WTC11 (cell line): ENCODE measurements around the gene NDST3. TPM values are rescaled to one million over a fixed set of nuclear protein-coding genes. Genes with fewer than 3 reads are reported as not detected.
"Not testable (repeated sequence)": the region's sequence is repeated elsewhere in the genome, so short reads cannot be mapped to it uniquely, and the experiment has no call there.

Source experiments
- ATAC-seq: fragments of 200-7000 bp; cut with Tn5 transposase; 2 replicates; pipeline ENCODE4 v1.10.0; 2021; ENCODE audit warnings: mild to moderate bottlenecking, moderate library complexity
- CTCF ChIA-PET: fragments of 300-600 bp; sonication (Branson Sonifier 250); formaldehyde crosslinking; loops from one replicate; lab custom pipeline; 2021; ENCODE audit warnings: antibody characterized with exemption; lab: Charles Lee
- POLR2A ChIA-PET: fragments of 350-600 bp; sonication (Branson Sonifier 250); formaldehyde crosslinking; loops from one replicate; lab custom pipeline; 2021; ENCODE audit warnings: antibody characterized with exemption; lab: Charles Lee
- DNase-seq: peaks from one replicate; pipeline ENCODE4 v3.0.0; 2021; ENCODE audit warnings: low spot score
- H3K27ac Mint-ChIP-seq: 2 replicates; pipeline ENCODE4 v1.8.0; 2021; ENCODE audit warnings: mixed read lengths
- H3K27me3 Mint-ChIP-seq: 2 replicates; pipeline ENCODE4 v1.8.0; 2021; ENCODE audit warnings: low read depth, mild to moderate bottlenecking, moderate library complexity, mixed read lengths
- H3K36me3 Mint-ChIP-seq: 2 replicates; pipeline ENCODE4 v1.8.0; 2021; ENCODE audit warnings: mixed read lengths
- H3K4me1 Mint-ChIP-seq: 2 replicates; pipeline ENCODE4 v1.8.0; 2022; ENCODE audit warnings: mixed read lengths
- H3K4me3 Mint-ChIP-seq: 2 replicates; pipeline ENCODE4 v1.8.0; 2021; ENCODE audit warnings: mild to moderate bottlenecking, moderate library complexity, mixed read lengths
- H3K9me3 Mint-ChIP-seq: 2 replicates; pipeline ENCODE4 v1.8.0; 2021; ENCODE audit warnings: mixed read lengths
- E2F5 ChIP-seq: sonication (generic); formaldehyde crosslinking; IDR thresholded peaks from 2 replicates; pipeline ENCODE4 v1.8.1; 2022; ENCODE audit warnings: mild to moderate bottlenecking, moderate library complexity, missing genetic modification reagents
- FOXP1 ChIP-seq: sonication (generic); formaldehyde crosslinking; IDR thresholded peaks from 2 replicates; pipeline ENCODE4 v1.8.0; 2022; ENCODE audit warnings: missing genetic modification reagents, mild to moderate bottlenecking, moderate library complexity, borderline replicate concordance
- HMGA2 ChIP-seq: fragments of 250-450 bp; sonication (Bioruptor Pico); IDR thresholded peaks from 2 replicates; pipeline ENCODE4 v1.4.0; 2021; ENCODE audit warnings: mild to moderate bottlenecking, moderate library complexity
- JUN ChIP-seq: sonication (generic); formaldehyde crosslinking; IDR thresholded peaks from 2 replicates; pipeline ENCODE4 v1.8.0; 2023; ENCODE audit warnings: mild to moderate bottlenecking, missing genetic modification reagents
- KAT7 ChIP-seq: sonication (generic); formaldehyde crosslinking; IDR thresholded peaks from 2 replicates; pipeline ENCODE4 v1.8.1; 2023; ENCODE audit warnings: missing genetic modification reagents, mild to moderate bottlenecking, borderline replicate concordance
- NFYB ChIP-seq: sonication (generic); formaldehyde crosslinking; conservative IDR thresholded peaks from 2 replicates; pipeline ENCODE4 v1.8.0; 2022; ENCODE audit warnings: low read depth, missing genetic modification reagents
- NR2C2 ChIP-seq: sonication (generic); formaldehyde crosslinking; IDR thresholded peaks from 2 replicates; pipeline ENCODE4 v1.8.0; 2022; ENCODE audit warnings: mild to moderate bottlenecking, missing genetic modification reagents
- SOX15 ChIP-seq: fragments of 250-450 bp; sonication (Bioruptor Pico); IDR thresholded peaks from 2 replicates; pipeline ENCODE4 v1.9.0; 2021; ENCODE audit warnings: mild to moderate bottlenecking
- ZNF121 ChIP-seq: sonication (generic); formaldehyde crosslinking; IDR thresholded peaks from 2 replicates; pipeline ENCODE4 v1.8.0; 2023; ENCODE audit warnings: missing genetic modification reagents
- ZNF232 ChIP-seq: sonication (generic); formaldehyde crosslinking; IDR thresholded peaks from 2 replicates; pipeline ENCODE4 v1.8.0; 2022; ENCODE audit warnings: mild to moderate bottlenecking, missing genetic modification reagents
- ZNF423 ChIP-seq: fragments of 250-450 bp; sonication (Bioruptor Pico); IDR thresholded peaks from 2 replicates; pipeline ENCODE4 v2.1.2; 2022; ENCODE audit warnings: mild to moderate bottlenecking, moderate library complexity
- total RNA-seq: library from RNA; stranded (reverse); gene quantifications from 3 replicates; pipeline ENCODE4 v1.2.3, GENCODE V29; 2021
- TF ChIP-seq, protein P1 (sequence below): fragments of 250-450 bp; sonication (Bioruptor Pico); IDR thresholded peaks from 2 replicates; pipeline ENCODE4 v1.9.0; 2021; ENCODE audit warnings: mild to moderate bottlenecking
- TF ChIP-seq, protein P2 (sequence below): fragments of 250-450 bp; sonication (Bioruptor Pico); IDR thresholded peaks from 2 replicates; pipeline ENCODE4 v1.8.0; 2021; ENCODE audit warnings: mild to moderate bottlenecking
- TF ChIP-seq, protein P3 (sequence below): sonication (generic); formaldehyde crosslinking; IDR thresholded peaks from 2 replicates; pipeline ENCODE4 v1.8.1; 2023; ENCODE audit warnings: mild to moderate bottlenecking, missing genetic modification reagents, moderate library complexity
- TF ChIP-seq, protein P4 (sequence below): sonication (generic); formaldehyde crosslinking; IDR thresholded peaks from 2 replicates; pipeline ENCODE4 v1.8.0; 2022; ENCODE audit warnings: mild to moderate bottlenecking, missing genetic modification reagents

Gene NDST3
- total RNA-seq, 1 experiment from 2014 or later, result 0.37 TPM

- TF ChIP-seq, protein P1, sequence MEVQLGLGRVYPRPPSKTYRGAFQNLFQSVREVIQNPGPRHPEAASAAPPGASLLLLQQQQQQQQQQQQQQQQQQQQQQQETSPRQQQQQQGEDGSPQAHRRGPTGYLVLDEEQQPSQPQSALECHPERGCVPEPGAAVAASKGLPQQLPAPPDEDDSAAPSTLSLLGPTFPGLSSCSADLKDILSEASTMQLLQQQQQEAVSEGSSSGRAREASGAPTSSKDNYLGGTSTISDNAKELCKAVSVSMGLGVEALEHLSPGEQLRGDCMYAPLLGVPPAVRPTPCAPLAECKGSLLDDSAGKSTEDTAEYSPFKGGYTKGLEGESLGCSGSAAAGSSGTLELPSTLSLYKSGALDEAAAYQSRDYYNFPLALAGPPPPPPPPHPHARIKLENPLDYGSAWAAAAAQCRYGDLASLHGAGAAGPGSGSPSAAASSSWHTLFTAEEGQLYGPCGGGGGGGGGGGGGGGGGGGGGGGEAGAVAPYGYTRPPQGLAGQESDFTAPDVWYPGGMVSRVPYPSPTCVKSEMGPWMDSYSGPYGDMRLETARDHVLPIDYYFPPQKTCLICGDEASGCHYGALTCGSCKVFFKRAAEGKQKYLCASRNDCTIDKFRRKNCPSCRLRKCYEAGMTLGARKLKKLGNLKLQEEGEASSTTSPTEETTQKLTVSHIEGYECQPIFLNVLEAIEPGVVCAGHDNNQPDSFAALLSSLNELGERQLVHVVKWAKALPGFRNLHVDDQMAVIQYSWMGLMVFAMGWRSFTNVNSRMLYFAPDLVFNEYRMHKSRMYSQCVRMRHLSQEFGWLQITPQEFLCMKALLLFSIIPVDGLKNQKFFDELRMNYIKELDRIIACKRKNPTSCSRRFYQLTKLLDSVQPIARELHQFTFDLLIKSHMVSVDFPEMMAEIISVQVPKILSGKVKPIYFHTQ (CRISPR knock-in tag), result no peak
- TF ChIP-seq FOXP1 (CRISPR knock-in tag), result no peak
- no peak for TF ChIP-seq NR2C2 (CRISPR knock-in tag)
- TF ChIP-seq HMGA2 (CRISPR knock-in tag), result no peak
- no peak for DNase-seq
- Mint-ChIP-seq H3K4me1 (peaks cover 2% of the 10 kb centered on the region; the same call in 1 of the 2 replicates), H3K9me3 (peaks cover 10% of the 10 kb centered on the region), H3K4me3 (0 out of 2 replicates have a peak overlapping the region, but pooled peaks have one; percentile 7), H3K27ac (no peak overlapping the region), H3K36me3 (no peaks in the 10 kb centered on the region; the same call in 1 of the 2 replicates), H3K27me3 (peaks cover 21% of the 10 kb centered on the region)
- no peak for ATAC-seq
- CTCF ChIA-PET, result no interaction called here
- POLR2A ChIA-PET, result no interaction called here
Observed at GRCh38 chr4:118264096-118264495, 229.8 kb downstream of the NDST3 start.

GRCh38 chr4:118265312-118266144 lies 231.2 kb downstream of the NDST3 start:
- CTCF ChIA-PET, result interaction anchor here (1.5 kb wide), 1 partner anchor 232 kb away, joined by 3 read pairs; no protein-coding TSS in a partner anchor
- POLR2A ChIA-PET, result no interaction called here
- H3K36me3 Mint-ChIP-seq, result no peaks in the 10 kb centered on the region; the same call in 1 of the 2 replicates
- TF ChIP-seq E2F5 (CRISPR knock-in tag) (peak; percentile 66; the same call in 1 of the 2 replicates), ZNF423 (CRISPR knock-in tag) (peak; percentile 58; the same call in 1 of the 2 replicates), NFYB (peak; percentile 90)
- TF ChIP-seq, protein P2, sequence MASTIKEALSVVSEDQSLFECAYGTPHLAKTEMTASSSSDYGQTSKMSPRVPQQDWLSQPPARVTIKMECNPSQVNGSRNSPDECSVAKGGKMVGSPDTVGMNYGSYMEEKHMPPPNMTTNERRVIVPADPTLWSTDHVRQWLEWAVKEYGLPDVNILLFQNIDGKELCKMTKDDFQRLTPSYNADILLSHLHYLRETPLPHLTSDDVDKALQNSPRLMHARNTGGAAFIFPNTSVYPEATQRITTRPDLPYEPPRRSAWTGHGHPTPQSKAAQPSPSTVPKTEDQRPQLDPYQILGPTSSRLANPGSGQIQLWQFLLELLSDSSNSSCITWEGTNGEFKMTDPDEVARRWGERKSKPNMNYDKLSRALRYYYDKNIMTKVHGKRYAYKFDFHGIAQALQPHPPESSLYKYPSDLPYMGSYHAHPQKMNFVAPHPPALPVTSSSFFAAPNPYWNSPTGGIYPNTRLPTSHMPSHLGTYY (CRISPR knock-in tag), result no peak
- TF ChIP-seq, protein P3, sequence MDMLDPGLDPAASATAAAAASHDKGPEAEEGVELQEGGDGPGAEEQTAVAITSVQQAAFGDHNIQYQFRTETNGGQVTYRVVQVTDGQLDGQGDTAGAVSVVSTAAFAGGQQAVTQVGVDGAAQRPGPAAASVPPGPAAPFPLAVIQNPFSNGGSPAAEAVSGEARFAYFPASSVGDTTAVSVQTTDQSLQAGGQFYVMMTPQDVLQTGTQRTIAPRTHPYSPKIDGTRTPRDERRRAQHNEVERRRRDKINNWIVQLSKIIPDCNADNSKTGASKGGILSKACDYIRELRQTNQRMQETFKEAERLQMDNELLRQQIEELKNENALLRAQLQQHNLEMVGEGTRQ, result peak; percentile 7; the same call in 1 of the 2 replicates
- peak overlapping the region; percentile 74 for H3K4me3 Mint-ChIP-seq
- H3K4me1 Mint-ChIP-seq, result peaks cover 2% of the 10 kb centered on the region; the same call in 1 of the 2 replicates
- peaks cover 21% of the 10 kb centered on the region for H3K27me3 Mint-ChIP-seq
- ATAC-seq (peak; percentile 84), DNase-seq (peak; percentile 63)
- no peak overlapping the region for H3K27ac Mint-ChIP-seq
- peaks cover 10% of the 10 kb centered on the region for H3K9me3 Mint-ChIP-seq

DNA sequence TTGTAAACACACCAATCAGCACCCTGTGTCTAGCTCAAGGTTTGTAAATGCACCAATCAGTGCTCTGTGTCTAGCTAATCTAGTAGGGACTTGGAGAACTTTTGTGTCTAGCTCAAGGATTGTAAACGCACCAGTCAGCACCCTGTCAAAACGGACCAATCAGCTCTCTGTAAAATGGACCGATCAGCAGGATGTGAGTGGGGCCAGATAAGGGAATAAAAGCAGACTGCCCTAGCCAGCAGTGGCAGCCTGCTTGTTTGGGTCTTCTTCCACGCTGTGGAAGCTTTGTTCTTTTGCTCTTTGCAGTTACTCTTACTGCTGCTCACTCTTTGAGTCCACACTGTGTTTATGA lies 231.8 kb downstream of the NDST3 start:
- POLR2A ChIA-PET, DNase-seq, ATAC-seq, H3K4me1 Mint-ChIP-seq, H3K27ac Mint-ChIP-seq, H3K36me3 Mint-ChIP-seq: not testable (repeated sequence)
- Mint-ChIP-seq H3K4me3 (peak overlapping the region; percentile 45), H3K27me3 (peaks cover 21% of the 10 kb centered on the region)
- peak; percentile 71 for TF ChIP-seq NFYB
- TF ChIP-seq, all 79 proteins: peak for 1; not testable (repeated sequence) for 78
- H3K9me3 Mint-ChIP-seq, result peaks cover 10% of the 10 kb centered on the region
- CTCF ChIA-PET, result interaction anchor here (1.5 kb wide), 1 partner anchor 232 kb away, joined by 3 read pairs; no protein-coding TSS in a partner anchor

DNA sequence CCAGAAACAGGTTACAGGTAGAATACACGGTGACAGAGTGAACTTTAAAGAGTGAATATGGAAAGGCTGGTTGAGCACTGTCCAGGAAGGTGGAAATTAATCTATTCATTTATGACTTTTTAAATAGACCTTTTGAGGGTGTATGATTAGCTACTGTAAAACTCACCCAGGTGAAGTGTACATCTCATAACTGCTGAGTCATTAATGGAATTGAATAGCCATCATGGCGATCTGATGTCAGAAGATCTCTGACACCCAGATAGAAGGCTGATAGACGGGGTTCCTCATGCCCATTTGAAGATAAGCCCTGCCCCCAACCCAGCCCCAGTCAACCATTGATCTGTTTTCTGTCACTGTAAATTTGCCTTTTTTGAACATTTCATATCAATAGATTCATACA lies 234.5 kb downstream of the NDST3 start:
- Mint-ChIP-seq H3K27ac (no peak overlapping the region), H3K4me3 (no peak overlapping the region), H3K9me3 (peaks cover 10% of the 10 kb centered on the region), H3K36me3 (no peaks in the 10 kb centered on the region; the same call in 1 of the 2 replicates), H3K27me3 (peaks cover 21% of the 10 kb centered on the region), H3K4me1 (peaks cover 2% of the 10 kb centered on the region; the same call in 1 of the 2 replicates)
- no peak for ATAC-seq
- POLR2A ChIA-PET, result no interaction called here
- no peak for DNase-seq
- TF ChIP-seq, protein P4, sequence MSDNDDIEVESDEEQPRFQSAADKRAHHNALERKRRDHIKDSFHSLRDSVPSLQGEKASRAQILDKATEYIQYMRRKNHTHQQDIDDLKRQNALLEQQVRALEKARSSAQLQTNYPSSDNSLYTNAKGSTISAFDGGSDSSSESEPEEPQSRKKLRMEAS (CRISPR knock-in tag), result no peak
- TF ChIP-seq SOX15 (CRISPR knock-in tag), result no peak
- no peak for TF ChIP-seq JUN
- no peak for TF ChIP-seq KAT7 (CRISPR knock-in tag)
- TF ChIP-seq, protein P3, result no peak
- TF ChIP-seq ZNF121 (CRISPR knock-in tag), result no peak
- no peak for TF ChIP-seq ZNF232
- CTCF ChIA-PET, result no interaction called here
